Stimulated activated memory B cell treated with anti-CD40 and anti-IgM and Interleukin-4, amounts not matched to agents 10 μg/mL and 1 μg/mL and 100 μg/mL, for 72 hours (primary cell): ENCODE data around the gene TMEM9.
A peak's percentile ranks its signal among the peaks of the same experiment; 100 is the strongest.

Experiments
- ATAC-seq: fragments of 150-1000 bp; cut with Tn5 transposase; 2 replicates; pipeline ENCODE4 v1.10.0; 2021
- H3K27ac Mint-ChIP-seq: one replicate; pipeline ENCODE4 v1.8.0; 2022; ENCODE audit warnings: mild to moderate bottlenecking, mixed read lengths
- H3K27me3 Mint-ChIP-seq: one replicate; pipeline ENCODE4 v1.8.0; 2022; ENCODE audit warnings: mixed read lengths
- H3K36me3 Mint-ChIP-seq: one replicate; pipeline ENCODE4 v1.8.0; 2022; ENCODE audit warnings: mixed read lengths
- H3K4me1 Mint-ChIP-seq: one replicate; pipeline ENCODE4 v1.8.0; 2022; ENCODE audit warnings: mixed read lengths
- H3K4me3 Mint-ChIP-seq: one replicate; pipeline ENCODE4 v1.8.0; 2022; ENCODE audit warnings: mild to moderate bottlenecking, moderate library complexity, mixed read lengths
- H3K9me3 Mint-ChIP-seq: one replicate; pipeline ENCODE4 v1.8.0; 2022; ENCODE audit warnings: mixed read lengths

TMEM9 gene

DNA sequence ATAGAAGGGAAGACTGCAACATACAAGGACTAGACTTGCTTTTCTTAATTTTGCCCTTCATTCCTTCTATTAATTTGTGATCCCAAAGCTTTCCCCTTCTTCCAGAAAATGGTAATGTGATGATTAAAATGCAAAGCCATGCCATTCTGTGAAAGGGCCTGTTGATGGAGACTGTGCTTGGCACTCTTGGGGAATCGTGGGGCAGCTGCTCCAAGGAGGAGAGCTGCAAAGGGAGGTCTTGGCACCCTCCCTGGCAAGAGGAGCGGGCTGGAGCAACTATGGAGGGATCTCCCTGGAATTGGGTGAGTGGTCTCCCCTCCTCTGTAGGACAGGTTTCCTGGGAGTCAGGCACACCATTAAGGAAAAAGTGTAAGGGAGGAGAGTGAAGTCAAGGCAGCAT, 58.7 kb downstream of the TMEM9 start:
- no peaks in the 10 kb centered on the region for H3K9me3 Mint-ChIP-seq
- no peak for ATAC-seq
- no peak overlapping the region for H3K27ac Mint-ChIP-seq
- H3K4me1 Mint-ChIP-seq = no peaks in the 10 kb centered on the region
- H3K36me3 Mint-ChIP-seq = no peaks in the 10 kb centered on the region
- peaks cover 25% of the 10 kb centered on the region for H3K27me3 Mint-ChIP-seq
- H3K4me3 Mint-ChIP-seq = no peak overlapping the region

DNA sequence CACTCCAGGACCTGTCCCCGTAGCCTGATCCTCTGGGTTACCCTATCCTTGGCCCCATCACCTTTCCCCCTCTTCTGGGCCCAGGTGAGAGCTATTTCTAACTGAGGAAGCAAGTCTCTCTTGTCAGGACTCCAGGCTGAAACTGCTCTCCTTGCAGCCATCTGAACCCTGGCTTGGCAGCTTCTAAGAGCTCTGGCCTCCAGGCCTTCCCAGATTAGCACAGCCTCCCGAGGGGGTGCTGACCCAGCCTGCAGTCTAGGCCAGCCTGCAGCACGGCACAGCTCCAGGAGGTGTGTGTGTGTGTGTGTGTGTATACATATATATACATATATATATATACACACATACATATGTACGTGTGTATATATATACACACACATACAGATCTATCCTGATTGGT, 59.4 kb downstream of the TMEM9 start:
- H3K4me3 Mint-ChIP-seq = no peak overlapping the region
- no peak overlapping the region for H3K27ac Mint-ChIP-seq
- peaks cover 25% of the 10 kb centered on the region for H3K27me3 Mint-ChIP-seq
- H3K9me3 Mint-ChIP-seq = no peaks in the 10 kb centered on the region
- H3K4me1 Mint-ChIP-seq = no peaks in the 10 kb centered on the region
- no peaks in the 10 kb centered on the region for H3K36me3 Mint-ChIP-seq
- no peak for ATAC-seq

DNA sequence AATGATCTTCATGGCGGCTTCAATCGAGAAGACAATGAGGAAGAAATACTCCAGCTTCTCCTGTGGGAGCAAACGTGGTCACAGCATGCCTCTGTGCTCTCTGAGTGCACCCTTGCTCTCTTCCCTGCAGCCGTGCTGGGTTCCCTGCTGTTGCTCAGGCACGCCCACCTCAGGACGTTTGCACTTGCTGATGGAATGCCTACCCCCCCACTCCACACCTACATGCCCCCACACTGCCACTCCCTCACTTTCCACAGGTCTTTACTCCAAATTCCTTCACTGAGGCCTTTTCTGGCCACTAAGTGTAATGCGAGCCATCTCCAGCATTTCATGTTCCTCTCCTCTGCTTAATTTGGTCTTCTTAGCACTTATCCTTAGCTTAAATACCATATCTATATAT, 60.3 kb downstream of the TMEM9 start:
- H3K36me3 Mint-ChIP-seq = no peaks in the 10 kb centered on the region
- no peaks in the 10 kb centered on the region for H3K4me1 Mint-ChIP-seq
- H3K27me3 Mint-ChIP-seq = peaks cover 33% of the 10 kb centered on the region
- H3K27ac Mint-ChIP-seq = no peak overlapping the region
- ATAC-seq = no peak
- no peaks in the 10 kb centered on the region for H3K9me3 Mint-ChIP-seq
- no peak overlapping the region for H3K4me3 Mint-ChIP-seq

DNA sequence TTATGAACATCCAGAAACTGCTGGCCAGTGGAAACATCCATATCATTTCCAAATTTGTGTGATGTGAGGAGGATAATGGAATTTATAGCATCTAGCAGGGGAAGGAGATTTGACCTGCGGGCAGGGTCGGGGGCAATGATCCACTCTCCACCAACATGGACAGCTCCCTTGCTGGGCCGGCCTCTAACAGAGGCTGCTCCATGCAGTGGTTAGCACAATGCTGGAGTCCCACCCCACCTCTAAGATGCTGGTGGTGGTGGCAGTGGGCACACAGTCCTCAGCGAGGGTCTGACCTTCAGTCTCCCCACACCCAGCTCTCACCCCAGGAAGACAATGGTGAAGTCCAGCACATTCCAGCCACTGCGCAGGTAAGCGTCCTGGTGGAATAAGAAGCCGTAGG, 60.7 kb downstream of the TMEM9 start:
- no peak overlapping the region for H3K27ac Mint-ChIP-seq
- ATAC-seq = no peak
- H3K4me3 Mint-ChIP-seq = no peak overlapping the region
- no peaks in the 10 kb centered on the region for H3K36me3 Mint-ChIP-seq
- H3K9me3 Mint-ChIP-seq = no peaks in the 10 kb centered on the region
- H3K27me3 Mint-ChIP-seq = peaks cover 35% of the 10 kb centered on the region
- H3K4me1 Mint-ChIP-seq = no peaks in the 10 kb centered on the region

DNA sequence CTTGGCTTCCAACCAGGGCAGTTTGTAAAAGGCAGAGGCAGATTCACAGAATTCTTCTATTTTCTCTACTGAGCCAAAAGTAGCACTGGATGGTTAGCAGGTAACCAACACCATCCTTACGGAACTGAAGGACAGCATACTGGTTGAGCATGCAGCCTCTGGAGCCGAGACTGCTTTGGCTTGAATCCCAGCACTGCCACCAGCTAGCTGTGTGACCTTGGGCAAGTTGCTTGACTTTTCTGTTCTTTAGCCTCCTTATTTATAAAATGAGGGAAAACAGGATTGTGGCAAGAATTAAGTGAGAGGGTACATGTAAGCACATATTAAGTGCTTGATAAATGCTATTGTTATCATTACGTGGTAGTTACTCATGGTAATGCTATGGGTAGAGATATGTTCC, 61.5 kb downstream of the TMEM9 start:
- H3K27ac Mint-ChIP-seq = no peak overlapping the region
- peaks cover 42% of the 10 kb centered on the region for H3K27me3 Mint-ChIP-seq
- no peak for ATAC-seq

DNA sequence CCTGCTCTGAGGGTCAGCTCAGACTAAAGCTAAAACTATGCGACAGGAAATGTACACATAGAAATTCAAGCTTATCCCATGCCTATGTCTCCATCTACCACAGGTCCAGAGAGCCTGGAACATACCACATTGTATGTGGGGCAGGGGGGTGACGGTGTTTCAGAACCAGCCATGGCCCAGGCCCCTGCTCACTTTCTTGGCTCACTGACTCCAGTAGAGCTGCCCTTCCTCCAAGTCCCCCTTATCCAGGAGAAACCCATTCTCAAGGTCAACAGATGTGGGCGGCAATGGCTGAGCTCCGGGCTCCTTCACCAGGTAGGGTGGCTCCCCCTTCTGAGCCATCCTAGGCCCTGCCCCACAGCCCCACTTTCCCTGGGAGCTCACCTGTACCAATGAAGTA, 63.0 kb downstream of the TMEM9 start:
- no peak overlapping the region for H3K4me3 Mint-ChIP-seq
- H3K27ac Mint-ChIP-seq = no peak overlapping the region
- no peak for ATAC-seq
- H3K9me3 Mint-ChIP-seq = no peaks in the 10 kb centered on the region
- peaks cover 39% of the 10 kb centered on the region for H3K27me3 Mint-ChIP-seq
- no peaks in the 10 kb centered on the region for H3K4me1 Mint-ChIP-seq
- H3K36me3 Mint-ChIP-seq = no peaks in the 10 kb centered on the region

More for the DNA sequence above, 61.5 kb downstream of the TMEM9 start:
- H3K4me3 Mint-ChIP-seq = no peak overlapping the region
- no peaks in the 10 kb centered on the region for H3K36me3 Mint-ChIP-seq
- no peaks in the 10 kb centered on the region for H3K4me1 Mint-ChIP-seq
- no peaks in the 10 kb centered on the region for H3K9me3 Mint-ChIP-seq

DNA sequence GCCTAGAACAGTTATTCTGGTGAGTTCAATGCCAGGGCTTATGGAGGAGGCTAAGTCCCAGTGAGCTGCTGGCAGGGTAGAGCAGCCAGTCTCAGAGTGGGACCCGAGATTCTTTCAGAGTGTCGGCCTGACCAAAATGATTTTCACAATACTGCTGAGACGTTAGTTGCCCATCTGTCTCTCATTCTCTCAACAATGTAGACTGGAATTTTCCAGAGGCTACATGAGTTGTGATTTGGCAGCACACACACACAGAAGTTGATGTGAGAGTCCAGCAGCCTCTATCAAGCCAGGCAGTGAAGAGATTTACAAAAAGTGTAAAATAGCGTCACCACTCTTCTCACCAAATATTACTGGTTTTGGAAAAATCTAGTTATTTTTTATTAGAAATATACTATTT, 63.7 kb downstream of the TMEM9 start:
- Mint-ChIP-seq H3K27me3 (peaks cover 45% of the 10 kb centered on the region), H3K4me3 (no peak overlapping the region), H3K27ac (no peak overlapping the region), H3K36me3 (no peaks in the 10 kb centered on the region), H3K9me3 (no peaks in the 10 kb centered on the region), H3K4me1 (no peaks in the 10 kb centered on the region)
- no peak for ATAC-seq

DNA sequence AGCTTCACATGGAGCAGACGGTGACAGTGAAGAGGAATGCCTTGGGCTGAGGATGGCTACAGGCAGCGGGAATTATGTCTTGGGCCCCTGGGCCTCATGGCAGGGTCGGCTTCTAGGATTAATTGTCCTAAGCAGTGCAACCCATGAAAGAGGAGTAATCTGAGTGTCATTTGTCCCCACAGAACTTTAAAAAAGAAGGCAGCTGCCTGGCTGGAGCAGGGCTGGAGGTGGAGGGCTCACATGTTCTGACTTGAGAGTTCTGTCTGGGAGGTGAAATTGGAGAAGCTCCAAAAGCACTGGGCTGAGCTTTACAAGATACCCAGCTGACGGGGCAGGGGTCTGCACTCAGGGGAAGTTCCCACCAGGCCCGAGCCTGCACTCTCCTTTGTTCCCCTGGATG, 64.7 kb downstream of the TMEM9 start:
- H3K27ac Mint-ChIP-seq = no peak overlapping the region
- no peaks in the 10 kb centered on the region for H3K4me1 Mint-ChIP-seq
- peaks cover 52% of the 10 kb centered on the region for H3K27me3 Mint-ChIP-seq
- H3K9me3 Mint-ChIP-seq = no peaks in the 10 kb centered on the region
- no peaks in the 10 kb centered on the region for H3K36me3 Mint-ChIP-seq
- ATAC-seq = no peak
- H3K4me3 Mint-ChIP-seq = no peak overlapping the region

DNA sequence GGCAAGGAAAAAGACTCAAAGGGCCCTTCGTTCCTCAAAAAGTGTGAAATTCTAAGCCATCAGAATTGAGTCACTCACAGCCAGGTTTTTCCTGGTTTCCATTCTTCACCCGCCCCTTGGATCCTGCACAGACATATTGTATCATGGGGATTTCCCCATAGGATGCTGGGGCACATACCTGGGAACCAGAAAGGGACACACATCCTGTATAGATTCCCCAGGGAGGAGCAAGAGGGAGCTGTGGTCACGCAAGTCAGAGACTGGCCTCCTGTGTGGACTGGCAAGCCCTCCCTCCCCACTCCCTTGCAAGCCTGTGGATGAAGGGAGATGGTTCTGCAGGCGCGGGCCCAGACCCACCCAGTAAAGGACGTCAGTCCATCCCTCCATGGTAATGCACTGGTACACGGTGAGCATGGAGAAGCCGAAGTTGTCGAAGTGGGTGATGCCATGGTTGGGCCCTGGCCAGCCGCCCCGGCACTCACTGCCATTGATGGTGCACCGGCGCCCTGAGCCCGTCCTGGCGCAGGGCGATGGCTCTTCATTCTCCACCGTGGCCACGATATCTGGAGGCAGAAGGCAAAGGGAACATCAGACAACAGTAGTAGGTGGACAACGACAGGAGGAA, 65.3 kb downstream of the TMEM9 start:
- H3K27ac Mint-ChIP-seq = no peak overlapping the region
- no peak overlapping the region for H3K4me3 Mint-ChIP-seq
- H3K4me1 Mint-ChIP-seq = no peaks in the 10 kb centered on the region
- H3K36me3 Mint-ChIP-seq = no peaks in the 10 kb centered on the region
- peaks cover 57% of the 10 kb centered on the region for H3K27me3 Mint-ChIP-seq
- no peak for ATAC-seq
- H3K9me3 Mint-ChIP-seq = no peaks in the 10 kb centered on the region

DNA sequence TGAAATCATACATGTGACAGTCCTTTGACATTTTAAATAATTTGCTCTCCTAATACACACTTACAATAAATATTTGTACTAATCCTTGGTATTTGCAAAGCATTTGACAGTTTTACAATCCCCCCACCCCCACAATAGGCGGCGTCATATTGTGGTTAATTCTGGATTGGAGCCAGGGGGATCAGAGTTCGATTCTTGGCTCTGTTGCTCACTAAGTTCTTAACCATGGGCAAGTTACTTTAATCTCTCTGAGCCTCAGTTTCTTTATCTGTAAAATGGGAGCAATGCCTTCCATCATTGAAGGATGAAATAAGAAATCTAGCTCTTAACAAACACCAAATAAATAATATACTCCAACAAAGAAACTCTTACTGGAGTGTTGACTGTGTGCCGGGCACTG, 65.9 kb downstream of the TMEM9 start:
- Mint-ChIP-seq H3K36me3 (no peaks in the 10 kb centered on the region), H3K27me3 (peaks cover 57% of the 10 kb centered on the region), H3K27ac (no peak overlapping the region), H3K4me3 (no peak overlapping the region), H3K9me3 (no peaks in the 10 kb centered on the region), H3K4me1 (no peaks in the 10 kb centered on the region)
- no peak for ATAC-seq

DNA sequence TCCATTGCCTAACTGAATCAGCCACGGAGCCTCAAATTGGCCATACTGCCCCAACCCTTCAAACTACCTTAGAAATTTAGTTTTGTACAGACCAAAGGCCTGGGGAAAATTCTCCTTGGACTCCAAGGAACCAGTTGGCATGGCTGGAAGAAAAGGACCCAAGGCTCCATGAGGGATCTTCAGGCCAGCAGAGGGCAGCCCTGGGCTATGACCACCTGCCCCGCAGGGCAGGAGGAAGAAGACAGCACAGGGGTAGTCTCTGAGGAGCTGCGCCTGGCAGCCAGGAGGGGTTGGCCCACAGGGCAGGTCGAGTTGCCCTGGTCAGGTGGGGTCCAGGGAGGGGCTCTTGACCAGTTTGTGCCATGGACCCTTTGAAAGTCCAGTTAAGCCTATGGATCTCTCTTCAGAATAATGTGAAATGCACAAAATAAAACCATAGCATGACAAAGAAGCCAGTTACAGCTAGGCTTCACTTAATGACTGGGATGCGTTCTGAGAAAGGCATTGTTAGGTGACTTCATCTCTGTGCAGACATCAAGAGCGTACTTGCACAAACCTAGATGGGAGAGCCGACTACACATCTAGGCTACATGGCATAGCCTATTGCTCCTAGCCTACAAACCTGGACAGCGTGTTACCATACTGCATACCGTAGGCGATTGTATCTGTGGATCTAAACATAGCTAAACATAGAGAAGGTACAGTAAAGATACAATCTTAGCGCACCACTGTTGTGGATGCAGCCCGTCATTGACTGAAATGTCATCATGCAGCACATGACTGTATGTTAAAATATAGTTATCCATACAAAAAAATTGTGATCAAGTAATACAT, 68.2 kb downstream of the TMEM9 start:
- no peak overlapping the region for H3K4me3 Mint-ChIP-seq
- no peaks in the 10 kb centered on the region for H3K36me3 Mint-ChIP-seq
- ATAC-seq = peak; percentile 63
- no peaks in the 10 kb centered on the region for H3K4me1 Mint-ChIP-seq
- H3K27me3 Mint-ChIP-seq = peaks cover 44% of the 10 kb centered on the region
- no peak overlapping the region for H3K27ac Mint-ChIP-seq
- no peaks in the 10 kb centered on the region for H3K9me3 Mint-ChIP-seq
